GM10248 (cell line): ENCODE results near the gene DFFB.

ENCODE experiments used
- CTCF ChIA-PET: fragments of 300-600 bp; sonication (Branson Sonifier 250); formaldehyde crosslinking; extraction: SDS; loops from one replicate; lab custom pipeline; 2021; ENCODE audit warnings: antibody characterized with exemption; lab: Yijun Ruan, JAX
- POLR2A ChIA-PET: fragments of 350-650 bp; sonication (Branson Sonifier 250); formaldehyde crosslinking; extraction: SDS; loops from one replicate; lab custom pipeline; 2020; ENCODE audit warnings: antibody characterized with exemption; lab: Yijun Ruan, JAX
- DNase-seq: peaks from one replicate; pipeline ENCODE4 v3.0.0; 2012; ENCODE audit errors: extremely low spot score
- CTCF ChIP-seq: IDR thresholded peaks from 2 replicates; pipeline ENCODE4 v1.5.1; 2012; ENCODE audit warnings: mild to moderate bottlenecking, low read depth; ENCODE audit errors: extremely low read depth, missing control alignments, control extremely low read depth

DFFB gene

GRCh38 chr1:3884966-3885365, 27.7 kb downstream of the DFFB start:
- POLR2A ChIA-PET, result no interaction called here
- TF ChIP-seq CTCF, result no peak

GRCh38 chr1:3885611-3886010, 28.3 kb downstream of the DFFB start:
- DNase-seq, result no peak
- CTCF ChIA-PET, result interaction anchor here (1.1 kb wide), 1 partner anchor 15 kb away, joined by 3 read pairs; no protein-coding TSS in a partner anchor
- no peak for TF ChIP-seq CTCF
- POLR2A ChIA-PET, result no interaction called here

More at GRCh38 chr1:3884966-3885365, 27.7 kb downstream of the DFFB start:
- CTCF ChIA-PET, result interaction anchor here (1.1 kb wide), 1 partner anchor 15 kb away, joined by 3 read pairs; no protein-coding TSS in a partner anchor
- no peak for DNase-seq

GRCh38 chr1:3886106-3886670, 28.9 kb downstream of the DFFB start:
- ChIA-PET POLR2A (no interaction called here), CTCF (no interaction called here)
- no peak for DNase-seq
- TF ChIP-seq CTCF, result no peak

GRCh38 chr1:3886691-3887090, 29.4 kb downstream of the DFFB start:
- TF ChIP-seq CTCF, result no peak
- no peak for DNase-seq
- ChIA-PET CTCF (no interaction called here), POLR2A (no interaction called here)

GRCh38 chr1:3888301-3888700, 31.0 kb downstream of the DFFB start:
- POLR2A ChIA-PET, result no interaction called here
- DNase-seq, result no peak
- CTCF ChIA-PET, result interaction anchor here (2.3 kb wide), 1 partner anchor 15 kb away, joined by 6 read pairs; no protein-coding TSS in a partner anchor
- TF ChIP-seq CTCF, result no peak

GRCh38 chr1:3889936-3890335, 32.7 kb downstream of the DFFB start:
- no peak for TF ChIP-seq CTCF
- DNase-seq, result no peak
- ChIA-PET CTCF (interaction anchor here (0.9 to 1.3 kb wide), 2 partner anchors 17 to 31 kb away, joined by 3 to 4 read pairs; no protein-coding TSS in a partner anchor), POLR2A (no interaction called here)
